Measurements from ENCODE around the gene PPP2R1B.

GRCh38 chr11:111696556-111696955 lies 69.6 kb downstream of the PPP2R1B start:
- TF ChIP-seq POLR2AphosphoS5 (IDR thresholded peaks at IDR 0.05) (no peak), POLR2A (IDR thresholded peaks at IDR 0.05) (no peak)

All from prostate gland (tissue), 1 donor.